GM11168 (cell line): ENCODE results near the gene HSDL1.
"Not testable (repeated sequence)": the region's sequence is repeated elsewhere in the genome, so short reads cannot be mapped to it uniquely, and the experiment has no call there.

Source experiments
- in situ Hi-C: fragments of 300-500 bp; cut with MboI; formaldehyde crosslinking; loops from one replicate; pipeline ENCODE4 v1.12.0; 2022; ENCODE audit warnings: low sequenced_read_pairs; ENCODE audit not compliant: unreplicated experiment

HSDL1 gene

DNA sequence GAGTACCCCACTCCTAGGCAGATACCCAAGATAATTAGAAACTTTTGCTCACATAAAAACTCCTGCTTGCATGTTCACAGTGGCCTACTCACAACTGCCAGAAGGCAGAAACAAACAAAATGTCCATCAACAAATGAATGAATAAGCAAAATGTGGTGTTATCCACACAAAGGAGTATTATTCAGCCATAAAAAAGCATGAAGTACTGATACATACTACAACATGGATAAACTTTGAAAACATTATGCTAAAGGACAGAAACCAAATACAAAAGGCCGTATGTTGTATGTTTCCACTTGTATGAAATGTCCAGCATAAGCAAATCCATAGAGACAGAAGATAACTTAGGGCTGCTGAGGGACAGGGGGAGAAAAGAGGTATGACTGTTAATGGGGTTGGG lies 1.9 kb downstream of the HSDL1 start:
- in situ Hi-C loops = no loop called here

DNA sequence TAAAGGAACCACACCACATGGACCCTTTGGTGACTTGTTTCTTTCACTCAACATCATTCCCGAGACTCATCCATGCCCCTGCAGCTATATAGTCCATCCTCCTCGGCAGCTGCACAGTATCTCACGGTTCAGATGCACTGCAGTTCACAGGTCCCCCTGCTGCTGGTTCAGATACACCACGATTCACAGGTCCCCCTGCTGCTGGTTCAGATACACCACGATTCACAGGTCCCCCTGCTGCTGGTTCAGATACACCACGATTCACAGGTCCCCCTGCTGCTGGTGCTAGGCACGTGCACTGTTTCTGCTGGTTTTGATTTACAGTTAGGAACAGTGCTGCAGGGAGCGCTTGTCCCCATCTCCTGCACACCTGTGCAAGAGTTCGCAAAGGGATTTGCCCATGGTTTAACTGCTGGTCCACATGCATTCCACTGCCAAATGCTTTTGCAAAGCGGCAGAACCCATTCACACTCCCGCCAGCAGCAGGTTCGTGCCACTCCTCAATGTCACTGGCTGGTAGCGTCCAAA lies 3.8 kb downstream of the HSDL1 start:
- in situ Hi-C loops = no loop called here

DNA sequence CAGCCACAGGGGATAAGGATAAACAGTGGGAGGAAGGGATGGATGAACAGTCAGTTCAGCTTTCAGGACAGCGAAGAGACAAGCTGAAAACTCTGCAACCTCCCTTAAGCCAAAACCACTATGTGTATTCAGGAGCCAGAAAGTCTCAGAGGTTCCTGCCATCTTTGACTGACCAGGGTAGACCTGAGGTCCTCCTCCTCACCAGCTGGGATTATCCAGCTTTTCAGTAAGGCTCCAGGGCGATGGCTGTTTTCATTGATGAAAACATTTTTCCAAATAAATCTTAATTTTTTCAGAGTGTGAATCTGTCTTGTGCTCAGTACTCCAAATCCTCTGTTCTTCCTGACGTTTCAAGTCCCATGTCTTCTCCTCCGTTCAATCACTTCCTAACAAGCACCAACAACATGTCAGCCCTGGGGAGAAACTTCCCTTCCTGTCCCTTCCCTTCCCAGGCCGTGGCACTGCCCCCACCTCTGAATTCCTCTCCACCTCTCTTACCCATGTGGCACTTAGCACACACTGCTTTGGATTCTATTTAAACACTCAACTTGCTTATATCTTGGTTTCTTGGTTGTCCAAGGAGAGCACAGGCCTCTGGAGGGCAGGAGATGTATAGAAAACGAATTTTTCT lies 5.2 kb downstream of the HSDL1 start:
- in situ Hi-C loops = no loop called here

DNA sequence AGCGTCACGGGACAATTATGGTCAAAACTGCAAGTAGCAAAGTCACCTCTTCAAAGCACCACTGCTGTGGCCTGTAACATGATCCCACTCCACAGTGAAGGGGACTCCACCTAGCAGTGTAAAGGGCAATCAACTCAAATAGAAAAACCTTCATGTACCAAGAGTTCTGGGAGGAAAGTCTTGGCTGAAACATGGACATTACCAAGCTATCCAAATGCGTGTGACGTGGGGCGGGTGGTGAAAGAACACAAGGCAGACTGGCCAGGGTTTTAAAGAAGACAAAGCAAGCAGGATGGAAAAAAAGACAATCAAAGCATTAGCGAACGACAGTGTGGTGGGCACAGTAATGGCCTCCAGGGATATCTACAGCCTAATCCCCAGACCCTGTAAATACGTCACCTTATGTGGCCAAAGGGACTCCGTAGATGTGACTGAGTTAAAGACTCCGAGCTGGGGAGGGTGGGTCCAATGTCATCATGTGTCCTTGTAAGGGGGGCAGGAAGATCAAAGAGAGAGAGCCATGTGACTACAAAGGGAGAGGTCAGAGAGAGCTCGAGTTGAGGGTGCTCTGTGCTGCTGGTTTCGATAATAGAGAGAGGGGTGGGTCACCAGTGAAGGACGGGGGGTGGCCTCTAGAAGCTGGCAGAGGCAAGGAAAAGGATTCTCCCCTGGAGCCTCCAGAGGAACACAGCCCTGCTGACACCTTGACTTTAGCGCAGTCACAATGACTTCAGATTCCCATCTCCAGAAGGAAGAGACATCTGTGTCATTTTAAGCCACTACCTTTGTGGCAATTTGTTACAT lies 6.0 kb downstream of the HSDL1 start:
- in situ Hi-C loops = no loop called here

DNA sequence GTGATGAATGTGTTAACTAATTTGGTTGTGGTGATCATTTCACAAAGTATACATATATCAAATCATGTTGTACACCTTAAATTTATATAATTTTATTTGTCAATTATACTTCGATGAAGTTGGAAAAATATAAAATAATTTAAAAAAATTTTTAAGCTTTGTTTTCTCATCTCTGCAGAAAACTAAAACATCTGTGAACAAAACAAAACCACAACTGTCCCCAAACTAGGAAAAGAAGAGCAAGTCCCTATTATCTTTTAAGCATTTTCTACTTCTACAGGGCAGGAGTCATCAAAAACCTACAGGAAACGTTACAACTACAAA lies 6.5 kb downstream of the HSDL1 start:
- in situ Hi-C loops = no loop called here

DNA sequence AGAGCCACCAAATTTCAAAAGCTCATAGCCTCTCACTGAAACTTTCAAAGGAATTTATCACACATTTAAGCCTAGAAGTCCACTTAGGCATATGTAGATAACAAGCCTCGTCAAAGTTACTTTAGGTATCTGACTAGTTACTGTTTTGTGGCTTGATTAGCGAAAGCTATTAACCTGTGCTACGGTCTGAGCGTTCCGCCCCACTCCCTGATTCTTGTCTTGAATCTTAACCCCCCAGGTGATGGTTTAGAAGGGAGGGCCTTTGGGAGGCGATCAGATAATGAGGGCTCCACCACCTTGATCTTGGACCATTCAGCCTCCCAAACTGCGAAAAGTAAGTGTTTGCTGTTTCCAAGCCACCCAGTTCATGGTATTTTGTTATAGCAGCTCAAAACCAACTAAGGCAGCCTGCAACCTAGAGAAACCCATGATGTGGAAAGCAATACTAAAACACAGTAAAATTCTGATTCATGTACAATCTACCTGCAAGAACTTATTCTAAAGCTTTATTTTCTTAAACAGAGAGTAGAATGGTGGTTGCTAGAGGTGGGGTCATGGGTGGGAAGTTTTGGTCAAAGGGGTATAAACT lies 7.1 kb downstream of the HSDL1 start:
- in situ Hi-C loops = no loop called here

DNA sequence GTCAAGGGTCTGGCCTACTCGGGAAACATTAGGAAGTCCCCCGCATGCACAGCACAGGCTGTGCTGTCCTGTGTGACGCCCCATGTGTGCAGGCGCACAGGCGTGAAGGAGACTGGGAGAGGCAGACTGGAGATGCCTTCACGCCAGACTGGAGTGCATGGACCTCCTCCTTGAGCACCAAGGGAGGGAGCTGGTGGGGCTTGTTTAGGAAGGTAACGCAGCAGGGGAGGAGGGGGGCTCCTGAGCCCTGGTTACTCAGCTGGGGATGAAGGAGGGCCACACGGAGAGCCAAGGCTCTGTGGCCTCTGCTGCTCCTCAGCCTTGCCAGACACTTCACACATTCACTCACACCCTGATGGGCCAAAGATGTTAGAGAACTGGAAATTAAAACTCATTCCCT lies 7.7 kb downstream of the HSDL1 start:
- in situ Hi-C loops = no loop called here

DNA sequence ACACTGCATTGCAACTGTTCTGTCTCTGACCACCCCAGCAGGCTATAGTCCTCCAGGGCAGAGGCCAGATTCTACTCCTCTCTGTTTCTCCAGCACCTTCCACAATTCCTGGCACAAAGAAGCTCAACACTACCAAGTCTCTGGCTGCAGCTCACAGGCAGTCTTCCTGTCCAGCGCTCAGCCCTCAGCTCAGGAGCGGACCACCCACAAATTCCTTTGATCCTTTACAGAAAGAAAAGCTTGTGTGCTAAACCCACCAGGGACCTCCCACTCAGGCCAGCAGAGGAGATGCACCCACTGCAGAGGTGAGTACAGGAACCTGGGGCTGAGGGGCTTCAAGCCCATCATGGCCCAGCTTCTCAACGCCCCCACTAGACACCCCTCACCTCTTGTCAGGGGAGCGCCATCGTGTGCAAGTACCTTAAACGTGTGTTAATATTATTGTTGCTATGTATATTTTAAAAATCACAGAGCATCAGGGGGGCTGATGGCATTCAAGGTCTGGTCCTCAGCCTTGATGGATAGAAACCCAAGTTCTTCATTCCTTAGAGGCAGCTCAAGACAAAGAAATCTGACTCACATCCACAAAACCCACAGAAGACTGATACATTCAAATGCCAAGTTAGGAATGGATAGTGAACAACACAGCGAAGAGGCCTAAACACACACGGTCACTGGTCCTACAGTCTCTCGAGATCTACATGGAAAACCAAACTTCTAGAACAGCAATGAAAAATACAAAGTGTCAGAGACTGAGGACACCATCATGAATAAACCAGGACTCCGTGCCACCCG lies 8.4 kb downstream of the HSDL1 start:
- in situ Hi-C loops = no loop called here

DNA sequence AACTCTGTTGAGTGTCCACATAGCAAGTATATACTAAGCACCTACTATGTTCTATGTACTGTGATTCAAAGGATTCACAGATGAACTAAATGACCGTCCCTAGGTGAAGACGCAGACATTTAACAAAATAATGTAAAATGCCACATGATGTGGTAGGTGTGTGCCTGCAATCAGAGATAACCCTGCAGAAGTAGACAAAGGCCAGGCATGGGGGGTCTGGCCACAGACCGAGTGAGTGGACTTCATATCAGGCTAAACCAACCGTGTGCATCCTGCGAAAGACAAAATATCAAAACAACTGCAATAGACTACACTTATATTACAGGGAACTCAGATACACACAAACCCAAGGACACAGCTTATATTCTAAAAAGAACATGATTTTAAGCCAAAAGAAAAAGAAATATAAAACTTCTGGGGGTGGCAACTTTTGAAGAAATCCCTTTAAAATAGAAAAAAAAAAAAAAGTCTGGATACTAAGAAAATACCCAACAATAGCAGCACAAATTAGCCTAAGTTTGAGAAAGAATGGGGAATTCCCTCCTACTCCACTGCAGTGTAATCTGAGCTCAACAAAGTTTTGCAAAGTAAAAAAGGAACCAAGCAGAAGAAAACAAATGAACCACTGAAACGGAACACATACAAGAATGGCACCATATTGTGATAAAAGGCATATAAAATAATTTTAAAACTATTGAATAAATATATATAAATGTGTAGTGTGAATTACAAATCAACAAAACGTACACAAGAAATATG lies 12.3 kb downstream of the HSDL1 start:
- in situ Hi-C loops = no loop called here

DNA sequence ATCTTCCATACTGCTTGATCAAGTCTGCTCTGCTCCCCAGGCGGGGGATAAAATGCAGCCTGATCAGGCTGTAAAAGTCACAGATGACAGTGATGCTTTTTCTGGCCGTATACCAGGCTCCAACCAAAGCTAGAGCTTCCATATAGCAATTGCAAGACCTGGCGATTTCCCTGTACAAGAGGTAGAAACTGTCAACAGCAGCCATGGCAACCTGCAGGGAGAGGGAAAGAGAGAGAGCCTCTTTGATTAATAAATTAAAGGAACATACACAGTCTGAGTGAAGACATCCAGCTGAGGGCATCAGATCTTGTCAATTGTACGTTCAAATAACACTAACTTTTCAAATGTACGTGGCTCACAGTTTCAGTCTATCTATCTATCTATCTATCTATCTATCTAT lies 13.9 kb downstream of the HSDL1 start:
- in situ Hi-C loops = no loop called here

DNA sequence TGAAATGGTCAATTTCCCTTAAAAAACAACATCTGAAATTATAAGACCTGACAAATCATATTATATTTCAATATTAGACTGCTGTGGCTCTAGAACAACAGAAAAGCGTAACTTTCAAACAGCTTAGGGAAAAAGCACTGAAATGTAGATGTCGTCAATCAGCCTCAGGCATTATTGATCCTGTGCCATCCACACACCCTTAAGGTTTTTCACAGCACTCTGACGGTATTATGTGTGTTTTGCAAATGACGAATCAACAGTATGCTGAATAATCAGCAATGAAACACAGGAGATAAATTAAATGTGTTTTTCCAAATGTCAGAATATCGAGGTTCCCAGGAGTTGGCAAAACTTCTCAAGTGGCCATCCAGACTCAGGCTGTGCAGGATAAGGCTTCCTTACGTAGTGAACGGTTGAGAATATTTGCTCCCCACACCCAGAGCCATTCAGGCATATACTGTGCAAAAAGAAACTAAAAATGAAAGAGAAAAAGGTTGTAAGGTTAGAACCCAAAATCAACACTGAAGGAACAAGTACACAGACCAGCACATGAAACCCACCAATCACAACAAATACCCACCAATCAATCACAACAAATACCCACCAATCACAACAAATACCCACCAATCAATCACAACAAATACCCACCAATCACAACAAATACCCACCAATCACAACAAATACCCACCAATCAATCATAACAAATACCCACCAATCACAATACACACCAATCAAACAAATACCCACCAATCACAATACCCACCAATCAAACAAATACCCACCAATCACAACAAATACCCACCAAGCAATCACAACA lies 20.5 kb downstream of the HSDL1 start:
- in situ Hi-C loops = no loop called here

DNA sequence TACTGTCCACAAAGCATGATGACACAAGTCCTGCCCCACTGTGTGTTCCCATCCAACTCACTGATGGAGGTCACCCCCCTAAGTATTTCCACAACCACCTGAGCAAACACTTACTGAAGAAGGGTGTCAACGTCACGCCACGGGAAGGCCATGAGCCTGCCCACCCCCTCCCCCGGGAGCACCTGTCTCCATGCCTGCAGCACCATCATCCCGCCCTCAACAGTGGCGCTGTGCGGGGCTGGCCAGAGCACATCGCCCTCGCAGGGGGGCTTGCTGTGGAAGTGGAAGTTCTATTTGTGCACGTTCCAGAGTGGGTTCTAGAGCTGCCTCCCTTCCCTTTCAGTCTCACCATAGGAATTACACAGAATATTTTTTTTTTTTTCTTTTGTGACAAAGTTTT lies 24.0 kb downstream of the HSDL1 start:
- in situ Hi-C loops = no loop called here

DNA sequence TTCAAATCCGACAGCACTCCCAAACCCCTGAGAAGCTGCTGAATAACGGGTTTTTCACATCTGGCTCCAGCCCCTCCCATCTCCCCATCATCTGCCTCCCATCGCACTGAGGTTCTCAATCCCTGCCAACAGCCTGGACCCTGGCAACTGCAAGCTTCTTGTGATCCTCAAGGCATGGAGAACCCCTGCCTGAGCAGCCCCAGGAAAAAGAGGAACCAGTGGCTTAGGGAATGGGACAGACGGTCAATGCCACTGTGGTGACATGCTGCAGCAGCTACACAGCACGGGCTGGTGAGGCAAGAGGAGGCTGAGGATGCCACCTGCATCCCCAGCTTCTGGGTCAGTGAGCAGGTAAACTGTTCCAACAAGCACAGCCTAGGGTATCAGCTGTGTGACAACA lies 25.0 kb downstream of the HSDL1 start:
- in situ Hi-C loops = no loop called here

DNA sequence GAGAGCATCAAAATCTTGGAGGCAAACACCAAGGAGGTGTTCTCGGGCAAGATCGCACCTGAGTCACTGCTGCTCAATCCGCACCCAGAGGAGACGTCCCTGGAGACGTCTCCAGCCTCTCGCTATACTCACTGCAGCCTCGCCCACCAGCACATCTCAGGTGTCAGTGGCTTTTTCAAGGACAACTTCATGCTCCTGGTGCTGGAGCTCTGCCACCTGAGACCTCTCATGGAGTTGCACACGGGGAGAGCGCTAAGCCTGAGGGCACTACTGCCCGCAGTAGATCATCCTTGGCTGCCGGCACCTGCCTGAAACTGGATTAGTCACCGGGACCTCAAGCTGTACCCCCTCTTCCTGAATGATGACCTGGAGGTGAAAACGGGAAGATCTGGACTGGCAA lies 25.6 kb downstream of the HSDL1 start:
- in situ Hi-C loops = no loop called here

DNA sequence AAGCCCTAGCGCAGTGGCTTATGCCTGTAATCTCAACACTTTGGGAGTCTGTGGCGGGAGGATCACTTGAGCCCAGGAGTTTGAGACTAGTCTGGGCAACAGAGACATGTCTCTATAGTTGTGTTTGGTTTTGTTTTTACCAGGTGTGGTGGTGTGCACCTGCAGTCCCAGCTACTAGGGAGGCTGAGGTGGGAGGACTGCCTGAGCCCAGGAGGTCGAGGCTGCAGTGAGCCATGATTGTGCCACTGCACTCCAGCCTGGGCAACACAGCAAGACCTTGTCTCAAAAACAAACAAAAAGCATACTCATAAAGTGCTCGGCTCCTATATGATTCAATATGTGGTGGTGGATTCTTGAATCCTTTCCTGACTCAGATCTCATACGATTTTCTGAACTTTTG lies 26.7 kb downstream of the HSDL1 start:
- in situ Hi-C loops = not testable (repeated sequence)

DNA sequence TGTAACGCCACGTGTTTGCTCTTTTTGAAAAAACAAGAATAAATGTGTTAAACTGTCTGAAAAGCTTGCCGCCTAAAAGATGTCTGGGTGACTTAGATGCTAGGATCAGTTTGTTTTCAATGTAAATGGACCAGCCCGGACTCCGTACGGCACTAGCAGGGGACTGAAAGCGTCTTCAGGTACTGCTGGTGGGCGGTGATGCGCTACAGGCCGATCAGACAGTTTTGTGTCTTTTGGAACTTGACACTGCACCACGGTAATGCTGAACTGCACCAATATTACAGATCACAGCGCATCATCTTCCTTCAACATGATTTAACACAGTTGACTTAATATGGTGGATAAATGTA lies 27.5 kb downstream of the HSDL1 start:
- in situ Hi-C loops = no loop called here

DNA sequence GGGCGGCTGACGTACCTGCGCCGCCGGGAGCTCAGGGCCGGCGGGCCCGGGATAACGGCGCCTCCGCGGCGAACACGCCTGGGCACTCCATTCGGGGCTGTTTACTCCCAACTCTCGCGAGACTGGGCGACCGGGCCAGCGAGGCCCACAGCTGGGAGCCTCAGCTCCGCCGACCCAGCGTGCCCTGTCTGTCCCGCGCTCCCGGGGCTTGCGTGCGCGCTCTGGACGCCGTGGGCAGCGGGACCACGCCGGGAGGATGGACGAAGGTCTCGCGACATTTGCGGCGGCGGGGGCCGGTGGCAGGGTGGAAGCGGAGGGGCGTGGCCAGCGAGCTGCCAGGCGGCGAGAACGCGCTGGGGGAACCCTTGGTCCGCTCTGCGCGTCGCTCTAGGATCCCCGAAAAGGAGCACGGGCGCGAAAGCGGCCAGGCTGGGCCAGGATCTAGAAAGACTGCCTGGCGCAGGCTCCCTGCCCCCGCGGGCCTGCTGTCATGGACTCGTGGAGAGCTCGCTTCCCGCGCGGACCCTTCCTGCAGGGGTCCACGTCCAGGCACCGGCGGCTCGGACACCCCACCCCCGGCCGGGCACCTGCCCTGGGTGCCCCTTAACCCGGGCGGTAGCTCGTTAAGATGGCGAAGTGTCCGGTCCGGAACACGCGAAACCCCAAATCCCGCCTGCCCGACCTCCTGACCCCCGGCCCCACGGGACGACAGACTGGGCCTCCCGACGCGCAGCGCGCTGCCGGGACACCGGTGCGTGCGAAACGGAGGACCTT lies 28.1 kb downstream of the HSDL1 start, which contains the start of gene MBTPS1:
Gene MBTPS1 (minus strand): TSS at position 223 of the 774 bp plus-strand sequence. CDS start 15,159 bp downstream, outside the sequence.
- in situ Hi-C loops = no loop called here

DNA sequence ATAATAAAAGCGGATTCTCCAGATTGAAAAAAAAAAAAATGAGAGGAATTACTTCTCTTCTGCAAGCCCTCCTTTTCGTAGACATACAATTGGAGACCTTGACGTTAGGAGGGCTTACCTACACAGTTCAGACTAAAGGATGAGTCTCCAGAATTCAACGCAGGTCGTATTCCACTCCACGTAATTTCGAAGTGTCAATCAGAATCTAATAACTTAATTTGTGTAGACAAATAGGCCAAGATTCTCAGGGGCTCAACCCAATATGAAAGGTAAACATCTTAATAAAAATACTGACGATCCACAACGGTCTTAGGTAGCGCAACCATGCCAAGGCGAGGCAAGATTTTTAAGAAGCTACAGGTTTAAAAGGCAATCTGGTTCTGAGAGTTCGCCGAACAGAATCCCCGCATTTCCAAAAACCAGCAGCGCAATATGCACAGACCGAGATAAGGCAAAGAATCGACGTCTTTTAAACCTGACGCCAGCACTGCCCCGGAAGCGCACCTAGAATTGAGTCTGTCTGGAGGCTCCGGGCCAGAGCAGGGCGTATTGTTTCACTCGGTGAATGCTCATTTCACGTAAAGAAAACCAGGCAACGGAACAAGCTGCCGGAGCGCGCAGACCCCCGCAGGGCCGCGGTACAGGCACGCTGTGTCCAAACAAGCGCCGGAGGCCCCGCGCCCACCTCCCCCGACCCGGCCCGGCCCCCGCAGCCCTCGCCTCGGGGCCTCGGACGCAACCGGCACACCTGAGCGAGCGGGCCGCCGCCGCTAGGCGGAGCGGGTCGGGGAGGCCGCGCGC lies 28.9 kb downstream of the HSDL1 start:
- in situ Hi-C loops = no loop called here
